HepG2 (cell line): ENCODE measurements around the gene PITHD1. TPM values are rescaled to one million over a fixed set of nuclear protein-coding genes. Genes with fewer than 3 reads are reported as not detected.

ENCODE experiments used
- ARHGAP35 ChIP-seq: sonication (generic); formaldehyde crosslinking; IDR thresholded peaks from 2 replicates; pipeline ENCODE4 v1.9.0; 2022; ENCODE audit warnings: mild to moderate bottlenecking, inconsistent platforms, moderate library complexity, missing genetic modification reagents, borderline replicate concordance
- HINFP ChIP-seq: sonication (generic); formaldehyde crosslinking; IDR thresholded peaks from 2 replicates; pipeline ENCODE4 v1.4.0; 2020; ENCODE audit warnings: low read depth, mild to moderate bottlenecking, missing genetic modification reagents
- HOMEZ ChIP-seq: IDR thresholded peaks from 2 replicates; pipeline ENCODE4 v1.6.1; 2016; ENCODE audit warnings: low read depth
- HOXA3 ChIP-seq: sonication (generic); formaldehyde crosslinking; IDR thresholded peaks from 2 replicates; pipeline ENCODE4 v1.5.0; 2020; ENCODE audit warnings: missing genetic modification reagents
- IRF2 ChIP-seq: IDR thresholded peaks from 2 replicates; pipeline ENCODE4 v1.6.1; 2018; ENCODE audit warnings: missing genetic modification reagents, missing compliant biosample characterization
- IRX3 ChIP-seq: sonication (generic); formaldehyde crosslinking; IDR thresholded peaks from 2 replicates; pipeline ENCODE4 v1.8.1; 2023; ENCODE audit warnings: mild to moderate bottlenecking, low read depth, missing genetic modification reagents, borderline replicate concordance
- JUN ChIP-seq: sonication (generic); formaldehyde crosslinking; IDR thresholded peaks from 2 replicates; pipeline ENCODE4 v1.4.0; 2020; ENCODE audit warnings: mild to moderate bottlenecking, missing genetic modification reagents
- KAT8 ChIP-seq: IDR thresholded peaks from 2 replicates; pipeline ENCODE4 v1.6.1; 2016; ENCODE audit warnings: missing genetic modification reagents, missing compliant biosample characterization
- KDM3A ChIP-seq: IDR thresholded peaks from 2 replicates; pipeline ENCODE4 v1.6.1; 2018; ENCODE audit warnings: low read depth, missing compliant biosample characterization
- MAFF ChIP-seq: IDR thresholded peaks from 2 replicates; pipeline ENCODE4 v1.6.1; 2011; ENCODE audit warnings: low read depth, low read length, improper control_type of control experiment
- NAIF1 ChIP-seq: sonication (generic); formaldehyde crosslinking; IDR thresholded peaks from 2 replicates; pipeline ENCODE4 v1.5.0; 2020; ENCODE audit warnings: mild to moderate bottlenecking, missing genetic modification reagents, borderline replicate concordance
- NR1H2 ChIP-seq: sonication (generic); formaldehyde crosslinking; IDR thresholded peaks from 2 replicates; pipeline ENCODE4 v1.8.1; 2022; ENCODE audit warnings: low read depth, missing genetic modification reagents, borderline replicate concordance
- PCBP2 ChIP-seq: fragments of 200-400 bp; formaldehyde crosslinking; optimal IDR thresholded peaks from 2 replicates; pipeline ENCODE3; 2018; ENCODE audit warnings: low read length, low read depth; ENCODE audit not compliant: poor library complexity, severe bottlenecking
- THAP9 ChIP-seq: sonication (generic); formaldehyde crosslinking; IDR thresholded peaks from 2 replicates; pipeline ENCODE4; 2020; ENCODE audit warnings: missing genetic modification reagents, mild to moderate bottlenecking, borderline replicate concordance
- USF2 ChIP-seq, 2 experiments: sonication (generic) in 1 of 2; formaldehyde crosslinking in 1 of 2; IDR thresholded peaks; 2 replicates each; pipeline versions ENCODE4 v1.5.1 to v1.6.1; 2011 to 2020; ENCODE audit warnings: borderline replicate concordance in 1 of 2, low read depth in 1 of 2, low read length in 1 of 2, mild to moderate bottlenecking in 1 of 2, missing genetic modification reagents in 1 of 2, moderate library complexity in 1 of 2
- ZMAT5 ChIP-seq: sonication (generic); formaldehyde crosslinking; IDR thresholded peaks from 2 replicates; pipeline ENCODE4 v1.5.0; 2020; ENCODE audit warnings: mild to moderate bottlenecking, low read depth, missing genetic modification reagents, borderline replicate concordance
- ZMYM4 ChIP-seq: sonication (generic); formaldehyde crosslinking; IDR thresholded peaks from 2 replicates; pipeline ENCODE4 v1.8.1; 2023; ENCODE audit warnings: mild to moderate bottlenecking, missing genetic modification reagents
- ZNF256 ChIP-seq: sonication (generic); formaldehyde crosslinking; conservative IDR thresholded peaks from 2 replicates; pipeline ENCODE4 v1.4.0; 2020; ENCODE audit warnings: missing genetic modification reagents
- ZNF333 ChIP-seq: sonication (generic); formaldehyde crosslinking; IDR thresholded peaks from 2 replicates; pipeline ENCODE4 v1.4.0; 2020; ENCODE audit warnings: mild to moderate bottlenecking, missing genetic modification reagents, borderline replicate concordance
- ZNF432 ChIP-seq: sonication (generic); formaldehyde crosslinking; IDR thresholded peaks from 2 replicates; pipeline ENCODE4 v1.5.0; 2020; ENCODE audit warnings: missing genetic modification reagents, mild to moderate bottlenecking, borderline replicate concordance
- ZNF713 ChIP-seq: sonication (generic); formaldehyde crosslinking; IDR thresholded peaks from 2 replicates; pipeline ENCODE4 v1.4.0; 2020; ENCODE audit warnings: mild to moderate bottlenecking, missing genetic modification reagents
- ZNF792 ChIP-seq: IDR thresholded peaks from 2 replicates; pipeline ENCODE4 v1.6.1; 2016
- polyA plus RNA-seq, 8 experiments: library from polyadenylated mRNA; depleted of rRNA in 3 of 8; stranded (reverse) in 7 of 8; unstranded in 1 of 8; fragments of >200 nt; fragmentation: Illumina TruSeq in 4 of 8; extraction: Trizol in 4 of 8; gene quantifications; 2 replicates each; pipeline versions ENCODE4 v1.2.1 to v1.2.3, GENCODE V29; 2011 to 2016; ENCODE audit warnings: low read depth in 4 of 8, missing spikeins in 1 of 8, mixed read lengths in 1 of 8; ENCODE audit not compliant: insufficient read depth in 1 of 8
- total RNA-seq, 5 experiments: library from RNA; depleted of rRNA; stranded (reverse); fragments of >200 nt; fragmentation: Illumina TruSeq; extraction: Trizol; gene quantifications; 2 replicates each; pipeline ENCODE4 v1.2.3, GENCODE V29; 2016; ENCODE audit warnings: low read depth in 1 of 5

PITHD1 gene
- total and polyA plus RNA-seq, 2 of the 13 experiments (the other 11 are each of a cell fraction or from before 2014, with no cell fraction given): 28.0 to 37.3 TPM

- TF ChIP-seq HOXA3 (CRISPR knock-in tag) (peak; percentile 57), JUN (CRISPR knock-in tag) (no peak), THAP9 (CRISPR knock-in tag) (no peak), HINFP (CRISPR knock-in tag) (no peak), IRX3 (CRISPR knock-in tag) (no peak), ZNF432 (CRISPR knock-in tag) (no peak), MAFF (no peak), USF2 (IDR thresholded peaks at IDR 0.05; ENCODE audit: low read depth, low read length) (no peak; the same call in 1 of the 2 replicates), USF2 (CRISPR knock-in tag; IDR thresholded peaks at IDR 0.05; ENCODE audit: borderline replicate concordance) (peak; percentile 57; the same call in 1 of the 2 replicates), IRF2 (CRISPR knock-in tag) (0 out of 2 replicates have a peak, but pooled peaks have one; percentile 62), ARHGAP35 (CRISPR knock-in tag) (no peak), NR1H2 (no peak), NAIF1 (no peak), ZMAT5 (CRISPR knock-in tag) (no peak), HOMEZ (no peak), KAT8 (CRISPR knock-in tag) (peak; percentile 68), ZNF713 (CRISPR knock-in tag) (no peak), ZNF256 (no peak), KDM3A (peak; percentile 81), PCBP2 (no peak), ZNF792 (CRISPR knock-in tag) (no peak), ZNF333 (CRISPR knock-in tag) (no peak), ZMYM4 (peak; percentile 48; the same call in 1 of the 2 replicates)
Measured at GRCh38 chr1:23809751-23810171, 31.5 kb downstream of the PITHD1 start (continued).
